Embryonic facial prominence (tissue), 1 donor: ENCODE measurements around the gene GRB14.
"Not testable (repeated sequence)": the region's sequence is repeated elsewhere in the genome, so short reads cannot be mapped to it uniquely, and the experiment has no call there.

Experiments used
- DNase-seq: peaks from one replicate; pipeline ENCODE4 v3.0.0-alpha.2; 2016; ENCODE audit errors: extremely low spot score

Gene GRB14

GRCh38 chr2:164495491-164496223 is 125.6 kb downstream of the GRB14 start:
- peak; percentile 53 for DNase-seq

GRCh38 chr2:164485541-164485940 is 135.7 kb downstream of the GRB14 start:
- no peak for DNase-seq

- peak; percentile 33 for DNase-seq
Observed at GRCh38 chr2:164479460-164479859, 141.8 kb downstream of the GRB14 start.

GRCh38 chr2:164478205-164478604 is 143.1 kb downstream of the GRB14 start:
- DNase-seq, result no peak

- DNase-seq, result no peak
Observed at GRCh38 chr2:164474873-164475272, 146.4 kb downstream of the GRB14 start.

- no peak for DNase-seq
Observed at GRCh38 chr2:164473021-164473420, 148.3 kb downstream of the GRB14 start.

- DNase-seq, result not testable (repeated sequence)
Observed at GRCh38 chr2:164465047-164465446, 156.2 kb downstream of the GRB14 start.

GRCh38 chr2:164464376-164464775 is 156.9 kb downstream of the GRB14 start:
- no peak for DNase-seq

- no peak for DNase-seq
Observed at GRCh38 chr2:164458792-164459191, 162.5 kb downstream of the GRB14 start.

- DNase-seq, result no peak
Observed at GRCh38 chr2:164457271-164457670, 164.0 kb downstream of the GRB14 start.

- no peak for DNase-seq
Observed at GRCh38 chr2:164456619-164457018, 164.7 kb downstream of the GRB14 start.

- DNase-seq, result no peak
Observed at GRCh38 chr2:164453656-164454305, 167.5 kb downstream of the GRB14 start.

GRCh38 chr2:164450278-164450677 is 171.0 kb downstream of the GRB14 start:
- no peak for DNase-seq

- DNase-seq, result no peak
Observed at GRCh38 chr2:164449706-164450105, 171.6 kb downstream of the GRB14 start.

GRCh38 chr2:164447660-164448059 is 173.6 kb downstream of the GRB14 start:
- DNase-seq, result no peak
